Thyroid gland (tissue), 4 donors: Measurements from ENCODE around the gene GSTA5.
"Not testable (repeated sequence)": the region's sequence is repeated elsewhere in the genome, so short reads cannot be mapped to it uniquely, and the experiment has no call there.

ENCODE experiments used
- CTCF ChIP-seq, 6 experiments: fragments of 200-600 bp in 3 of 6; fragments of 450-650 bp in 3 of 6; sonication (generic) in 3 of 6; IDR thresholded peaks; one replicate each; pipeline ENCODE4 v1.5.1; 2016 to 2019; ENCODE audit warnings: antibody characterized with exemption in 6 of 6, mild to moderate bottlenecking in 2 of 6, inconsistent platforms in 1 of 6, moderate library complexity in 1 of 6
- POLR2A ChIP-seq, 2 donors: fragments of 450-650 bp; IDR thresholded peaks; one replicate each; pipeline ENCODE4 v1.6.1; 2017; ENCODE audit warnings: antibody characterized with exemption in 2 of 2, mild to moderate bottlenecking in 2 of 2, moderate library complexity in 1 of 2

- not testable (repeated sequence) for TF ChIP-seq CTCF, POLR2A (IDR thresholded peaks at IDR 0.05)
These were observed 15.5 kb upstream of the GSTA5 start for GRCh38 chr6:52856137-52856536.
